ENCODE measurements around the gene DEPDC4. TPM values are rescaled to one million over a fixed set of nuclear protein-coding genes. Genes with fewer than 3 reads are reported as not detected.

Gene DEPDC4
- total and polyA plus RNA-seq, 2 experiments from 2014 or later: 2.2 to 9.4 TPM

- Histone ChIP-seq H3K27me3 (ENCODE audit: insufficient read depth) (no peaks in the 10 kb centered on the region), H3K4me1 (ENCODE audit: insufficient read depth) (no peaks in the 10 kb centered on the region), H3K4me2 (no peak overlapping the region), H3K36me3 (ENCODE audit: insufficient read depth) (no peaks in the 10 kb centered on the region), H2AFZ (no peak overlapping the region), H3K27ac (ENCODE audit: low read depth) (no peak overlapping the region), H4K20me1 (replicated peaks; ENCODE audit: insufficient read depth) (peaks cover 3% of the 10 kb centered on the region; the same call in 1 of the 2 replicates), H3K9me2 (ENCODE audit: insufficient read depth) (no peaks in the 10 kb centered on the region), H3K79me2 (replicated peaks; ENCODE audit: insufficient read depth) (no peaks in the 10 kb centered on the region), H3F3A (replicated peaks; ENCODE audit: low read depth) (no peaks in the 10 kb centered on the region), H3K4me3 (no peak overlapping the region)
- no peaks in the 10 kb centered on the region for H3K9me3 Mint-ChIP-seq
- DNase-seq (ENCODE audit: low spot score) (no peak), ATAC-seq (no peak)
- H3K27ac Mint-ChIP-seq: no peak overlapping the region
- H3K36me3 Mint-ChIP-seq (ENCODE audit: low read depth): no peaks in the 10 kb centered on the region
- H3K4me3 Mint-ChIP-seq: no peak overlapping the region
- no peaks in the 10 kb centered on the region for H3K27me3 Mint-ChIP-seq (ENCODE audit: insufficient read depth, low read depth, poor library complexity)
- no peaks in the 10 kb centered on the region for H3K4me1 Mint-ChIP-seq
- TF ChIP-seq NANOG (IDR thresholded peaks at IDR 0.05; ENCODE audit: borderline replicate concordance): no peak
- TF ChIP-seq ZNF462 (CRISPR knock-in tag; IDR thresholded peaks at IDR 0.05): no peak
- no peak for TF ChIP-seq CREB1 (CRISPR knock-in tag; IDR thresholded peaks at IDR 0.05; ENCODE audit: low read depth)
- TF ChIP-seq JUNB (IDR thresholded peaks at IDR 0.05; ENCODE audit: unreplicated experiment): no peak
- TF ChIP-seq CTCF (conservative IDR thresholded peaks at IDR 0.05; ENCODE audit: low read depth in 2 of 2): no peak
- no peak for TF ChIP-seq ETS1 (IDR thresholded peaks at IDR 0.05)
- TF ChIP-seq ZNF114 (CRISPR knock-in tag; IDR thresholded peaks at IDR 0.05): no peak
- TF ChIP-seq POLR2AphosphoS5 (IDR thresholded peaks at IDR 0.05; ENCODE audit: low read depth): no peak
- TF ChIP-seq EZH2phosphoT487 (IDR thresholded peaks at IDR 0.05; ENCODE audit: unreplicated experiment): no peak
- TF ChIP-seq EZH2 (IDR thresholded peaks at IDR 0.05; ENCODE audit: low read depth, unreplicated experiment): no peak
- no peak for TF ChIP-seq STAT1 (IDR thresholded peaks at IDR 0.05; ENCODE audit: unreplicated experiment)
- TF ChIP-seq ZNF331 (CRISPR knock-in tag; IDR thresholded peaks at IDR 0.05; ENCODE audit: low read depth): no peak
- no peak for TF ChIP-seq REST (IDR thresholded peaks at IDR 0.05; ENCODE audit: unreplicated experiment)
These were observed 13.4 kb downstream of the DEPDC4 start for GRCh38 chr12:100253437-100253836.
